Peyer's patch (tissue), 4 donors: ENCODE results near the gene PRKCH.

Experiments used
- CTCF ChIP-seq, 6 experiments: fragments of 450-650 bp in 4 of 6; fragments of 200-600 bp in 2 of 6; sonication (generic) in 1 of 6; IDR thresholded peaks; one replicate each; pipeline ENCODE4 v1.5.1; 2017 to 2019; ENCODE audit warnings: antibody characterized with exemption in 6 of 6, mild to moderate bottlenecking in 3 of 6, moderate library complexity in 1 of 6
- POLR2A ChIP-seq, 2 donors: fragments of 450-650 bp; IDR thresholded peaks; one replicate each; pipeline ENCODE4 v1.5.1; 2017; ENCODE audit warnings: antibody characterized with exemption in 2 of 2, mild to moderate bottlenecking in 2 of 2, moderate library complexity in 2 of 2

- TF ChIP-seq CTCF (IDR thresholded peaks at IDR 0.05) (no peak), POLR2A (IDR thresholded peaks at IDR 0.05) (no peak)
Measured at GRCh38 chr14:61396279-61396678, 74.9 kb downstream of the PRKCH start.
